Measurements from ENCODE around the gene FYB1. TPM values are rescaled to one million over a fixed set of nuclear protein-coding genes. Genes with fewer than 3 reads are reported as not detected.

FYB1 gene
- total and polyA plus RNA-seq, 2 experiments from 2014 or later: not detected

- TF ChIP-seq, protein P1, sequence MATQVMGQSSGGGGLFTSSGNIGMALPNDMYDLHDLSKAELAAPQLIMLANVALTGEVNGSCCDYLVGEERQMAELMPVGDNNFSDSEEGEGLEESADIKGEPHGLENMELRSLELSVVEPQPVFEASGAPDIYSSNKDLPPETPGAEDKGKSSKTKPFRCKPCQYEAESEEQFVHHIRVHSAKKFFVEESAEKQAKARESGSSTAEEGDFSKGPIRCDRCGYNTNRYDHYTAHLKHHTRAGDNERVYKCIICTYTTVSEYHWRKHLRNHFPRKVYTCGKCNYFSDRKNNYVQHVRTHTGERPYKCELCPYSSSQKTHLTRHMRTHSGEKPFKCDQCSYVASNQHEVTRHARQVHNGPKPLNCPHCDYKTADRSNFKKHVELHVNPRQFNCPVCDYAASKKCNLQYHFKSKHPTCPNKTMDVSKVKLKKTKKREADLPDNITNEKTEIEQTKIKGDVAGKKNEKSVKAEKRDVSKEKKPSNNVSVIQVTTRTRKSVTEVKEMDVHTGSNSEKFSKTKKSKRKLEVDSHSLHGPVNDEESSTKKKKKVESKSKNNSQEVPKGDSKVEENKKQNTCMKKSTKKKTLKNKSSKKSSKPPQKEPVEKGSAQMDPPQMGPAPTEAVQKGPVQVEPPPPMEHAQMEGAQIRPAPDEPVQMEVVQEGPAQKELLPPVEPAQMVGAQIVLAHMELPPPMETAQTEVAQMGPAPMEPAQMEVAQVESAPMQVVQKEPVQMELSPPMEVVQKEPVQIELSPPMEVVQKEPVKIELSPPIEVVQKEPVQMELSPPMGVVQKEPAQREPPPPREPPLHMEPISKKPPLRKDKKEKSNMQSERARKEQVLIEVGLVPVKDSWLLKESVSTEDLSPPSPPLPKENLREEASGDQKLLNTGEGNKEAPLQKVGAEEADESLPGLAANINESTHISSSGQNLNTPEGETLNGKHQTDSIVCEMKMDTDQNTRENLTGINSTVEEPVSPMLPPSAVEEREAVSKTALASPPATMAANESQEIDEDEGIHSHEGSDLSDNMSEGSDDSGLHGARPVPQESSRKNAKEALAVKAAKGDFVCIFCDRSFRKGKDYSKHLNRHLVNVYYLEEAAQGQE (IDR thresholded peaks at IDR 0.05; ENCODE audit: unreplicated experiment): no peak
- no peak for TF ChIP-seq ZNF331 (CRISPR knock-in tag; IDR thresholded peaks at IDR 0.05; ENCODE audit: low read depth)
These were observed 143.1 kb downstream of the FYB1 start (continued) for GRCh38 chr5:39076101-39076756.

GRCh38 chr5:39074017-39074814 lies 145.1 kb downstream of the FYB1 start, which contains the start of gene RICTOR:
Gene RICTOR (minus strand): TSS chr5:39074399. CDS start chr5:39074377, 22 bp downstream.
- Histone ChIP-seq H3K27me3 (ENCODE audit: insufficient read depth) (no peaks in the 10 kb centered on the region), H3K36me3 (ENCODE audit: insufficient read depth) (no peaks in the 10 kb centered on the region), H3K9me2 (ENCODE audit: insufficient read depth) (no peaks in the 10 kb centered on the region), H3K4me2 (peak within 1 kb of the TSS; percentile 93), H2AFZ (peak within 1 kb of the TSS; percentile 75), H3K79me2 (replicated peaks; ENCODE audit: insufficient read depth) (peaks cover 41% of the 10 kb centered on the region), H3K4me3 (peak within 1 kb of the TSS; percentile 79), H3K4me1 (ENCODE audit: insufficient read depth) (peaks cover 31% of the 10 kb centered on the region), H4K20me1 (replicated peaks; ENCODE audit: insufficient read depth) (0 out of 2 replicates have a peak, but pooled peaks cover 2% of the 10 kb centered on the region), H3K27ac (ENCODE audit: low read depth) (peak within 1 kb of the TSS; percentile 97), H3F3A (replicated peaks; ENCODE audit: low read depth) (no peaks in the 10 kb centered on the region)
- Mint-ChIP-seq H3K27me3 (ENCODE audit: insufficient read depth, low read depth, poor library complexity) (peaks cover 6% of the 10 kb centered on the region), H3K4me1 (peaks cover 34% of the 10 kb centered on the region), H3K36me3 (ENCODE audit: low read depth) (no peaks in the 10 kb centered on the region; the same call in 2 of the 3 replicates), H3K27ac (peak within 1 kb of the TSS; percentile 98), H3K4me3 (peak within 1 kb of the TSS; percentile 98), H3K9me3 (0 out of 3 replicates have a peak, but pooled peaks cover 4% of the 10 kb centered on the region)
- DNase-seq (ENCODE audit: low spot score): peak; percentile 89
- TF ChIP-seq POLR2AphosphoS5 (IDR thresholded peaks at IDR 0.05; ENCODE audit: low read depth) (peak; percentile 82), CREB1 (CRISPR knock-in tag; IDR thresholded peaks at IDR 0.05; ENCODE audit: low read depth) (0 out of 2 replicates have a peak, but pooled peaks have one; percentile 2), EZH2phosphoT487 (IDR thresholded peaks at IDR 0.05; ENCODE audit: unreplicated experiment) (no peak)
- peak; percentile 80 for ATAC-seq

GRCh38 chr5:39073767-39074016 lies 145.7 kb downstream of the FYB1 start:
- H3K4me1 Mint-ChIP-seq: peaks cover 36% of the 10 kb centered on the region
- peak overlapping the region; percentile 95 for H3K4me3 Mint-ChIP-seq
- no peak for DNase-seq (ENCODE audit: low spot score)
- peak; percentile 54; the same call in 2 of the 3 replicates for ATAC-seq
- peak overlapping the region; percentile 85 for H3K4me2 ChIP-seq
- H3K9me2 ChIP-seq (ENCODE audit: insufficient read depth): no peaks in the 10 kb centered on the region
- 0 out of 2 replicates have a peak, but pooled peaks cover 2% of the 10 kb centered on the region for H4K20me1 ChIP-seq (replicated peaks; ENCODE audit: insufficient read depth)
- H3K27ac ChIP-seq (ENCODE audit: low read depth): peak overlapping the region; percentile 97
- H3K27ac Mint-ChIP-seq: peak overlapping the region; percentile 97; the same call in 1 of the 2 replicates
- peak overlapping the region; percentile 79 for H3K4me3 ChIP-seq
- no peaks in the 10 kb centered on the region for H3F3A ChIP-seq (replicated peaks; ENCODE audit: low read depth)
- H3K79me2 ChIP-seq (replicated peaks; ENCODE audit: insufficient read depth): peaks cover 46% of the 10 kb centered on the region
- H3K27me3 Mint-ChIP-seq (ENCODE audit: insufficient read depth, low read depth, poor library complexity): peaks cover 6% of the 10 kb centered on the region
- no peak overlapping the region for H2AFZ ChIP-seq
- no peak for TF ChIP-seq CREB1 (CRISPR knock-in tag; IDR thresholded peaks at IDR 0.05; ENCODE audit: low read depth)
- H3K36me3 Mint-ChIP-seq (ENCODE audit: low read depth): no peaks in the 10 kb centered on the region; the same call in 1 of the 3 replicates
- peaks cover 36% of the 10 kb centered on the region for H3K4me1 ChIP-seq (ENCODE audit: insufficient read depth)
- H3K9me3 Mint-ChIP-seq: 0 out of 3 replicates have a peak, but pooled peaks cover 4% of the 10 kb centered on the region
- no peaks in the 10 kb centered on the region for H3K36me3 ChIP-seq (ENCODE audit: insufficient read depth)
- H3K27me3 ChIP-seq (ENCODE audit: insufficient read depth): no peaks in the 10 kb centered on the region

Data from GM23338 (cell line).